Measurements from ENCODE around the gene SHROOM1. TPM values are rescaled to one million over a fixed set of nuclear protein-coding genes. Genes with fewer than 3 reads are reported as not detected.

Gene SHROOM1
- total and polyA plus RNA-seq, 2 of the 8 experiments (the other 6 are each of a cell fraction or from before 2014, with no cell fraction given), result 3.9 to 5.2 TPM

- TF ChIP-seq JUN (IDR thresholded peaks at IDR 0.05; ENCODE audit: low read depth, low read length) (no peak), SAP30 (IDR thresholded peaks at IDR 0.05; ENCODE audit: insufficient read depth, insufficient replicate concordance, low read length) (no peak), SP4 (IDR thresholded peaks at IDR 0.05; ENCODE audit: low read length) (no peak), KDM1A (IDR thresholded peaks at IDR 0.05; ENCODE audit: borderline replicate concordance, low read length) (no peak)
Measured at GRCh38 chr5:132788990-132789886, 41.2 kb downstream of the SHROOM1 start (continued).

Data from H1 (cell line).